GM19463 (cell line): ENCODE measurements around the gene ZFYVE1.
"Not testable (repeated sequence)": the region's sequence is repeated elsewhere in the genome, so short reads cannot be mapped to it uniquely, and the experiment has no call there.

Experiments
- ATAC-seq: cut with Tn5 transposase; IDR thresholded peaks from one replicate; pipeline ENCODE4 v1.9.1; 2021; ENCODE audit warnings: mild to moderate bottlenecking, moderate library complexity; ENCODE audit not compliant: unreplicated experiment

Gene ZFYVE1

GRCh38 chr14:73003681-73004080 lies 23.2 kb downstream of the ZFYVE1 start:
- no peak for ATAC-seq

GRCh38 chr14:73000073-73000472 lies 26.8 kb downstream of the ZFYVE1 start:
- no peak for ATAC-seq

- no peak for ATAC-seq
Observed at GRCh38 chr14:72999316-72999715, 27.6 kb downstream of the ZFYVE1 start.

DNA sequence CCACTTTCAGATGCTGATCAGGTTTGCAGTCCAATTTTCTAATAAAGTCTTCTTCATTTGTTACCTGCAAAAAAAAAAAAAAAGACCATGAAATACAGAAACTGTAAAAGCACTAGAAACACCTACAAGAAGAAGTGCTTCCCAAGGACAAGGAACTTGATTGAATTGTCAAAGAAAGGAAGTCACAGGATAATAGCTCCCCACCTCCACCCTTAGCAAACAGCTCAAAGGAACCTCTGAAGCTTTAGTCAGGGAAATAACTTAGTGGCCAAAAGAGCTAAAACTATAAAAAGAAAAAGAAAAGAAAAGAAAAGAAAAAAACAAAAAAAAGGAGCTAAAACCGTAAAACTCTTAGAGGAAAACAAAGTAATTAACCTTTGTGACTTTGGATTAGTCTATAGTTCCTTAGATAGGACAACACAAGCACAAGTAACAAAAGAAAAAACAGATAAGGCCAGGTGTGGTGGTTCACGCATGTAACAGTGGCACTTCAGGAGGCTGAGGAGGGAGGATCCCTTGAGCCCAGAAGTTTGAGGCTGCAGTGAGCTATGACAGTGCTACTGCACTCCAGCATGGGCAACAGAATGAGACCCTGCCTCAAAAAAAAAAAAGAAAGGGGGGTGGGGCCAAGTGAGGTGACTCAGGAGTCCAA lies 28.5 kb downstream of the ZFYVE1 start:
- no peak for ATAC-seq

- no peak for ATAC-seq
Observed at GRCh38 chr14:72996916-72997315, 30.0 kb downstream of the ZFYVE1 start.

- ATAC-seq: no peak
Observed at GRCh38 chr14:72990171-72990570, 36.7 kb downstream of the ZFYVE1 start.

GRCh38 chr14:72986857-72987256 lies 40.0 kb downstream of the ZFYVE1 start:
- no peak for ATAC-seq

GRCh38 chr14:72986214-72986613 lies 40.7 kb downstream of the ZFYVE1 start:
- no peak for ATAC-seq

DNA sequence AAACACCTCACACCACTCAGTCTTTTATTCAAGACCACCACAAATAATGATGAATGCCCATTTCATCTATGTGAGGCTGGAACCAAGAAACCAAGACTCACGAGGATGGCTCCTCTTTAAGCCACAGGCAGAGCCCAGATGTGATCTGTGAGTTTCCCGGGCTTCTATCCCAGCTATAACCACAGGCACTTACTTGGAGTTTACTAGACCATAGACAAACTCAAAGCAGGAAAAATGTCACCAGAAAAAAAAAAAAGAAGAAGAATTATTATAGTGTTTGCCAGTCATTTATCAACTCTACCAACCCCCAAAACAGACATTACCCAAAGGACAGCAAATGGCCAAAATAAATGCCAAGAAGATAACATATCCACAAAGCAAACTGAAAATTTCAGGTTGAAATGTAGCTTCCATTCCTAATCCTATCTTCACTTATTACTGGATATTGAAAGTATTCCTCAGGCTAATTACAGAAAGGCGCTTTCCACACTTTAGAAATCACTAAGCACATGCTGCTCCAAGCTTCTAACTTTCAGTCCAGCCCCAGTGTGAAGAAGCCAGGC lies 44.7 kb downstream of the ZFYVE1 start:
- ATAC-seq: no peak

- ATAC-seq: no peak
Observed at GRCh38 chr14:72980863-72981262, 46.0 kb downstream of the ZFYVE1 start.

- no peak for ATAC-seq
Observed at GRCh38 chr14:72978856-72979255, 48.0 kb downstream of the ZFYVE1 start.

DNA sequence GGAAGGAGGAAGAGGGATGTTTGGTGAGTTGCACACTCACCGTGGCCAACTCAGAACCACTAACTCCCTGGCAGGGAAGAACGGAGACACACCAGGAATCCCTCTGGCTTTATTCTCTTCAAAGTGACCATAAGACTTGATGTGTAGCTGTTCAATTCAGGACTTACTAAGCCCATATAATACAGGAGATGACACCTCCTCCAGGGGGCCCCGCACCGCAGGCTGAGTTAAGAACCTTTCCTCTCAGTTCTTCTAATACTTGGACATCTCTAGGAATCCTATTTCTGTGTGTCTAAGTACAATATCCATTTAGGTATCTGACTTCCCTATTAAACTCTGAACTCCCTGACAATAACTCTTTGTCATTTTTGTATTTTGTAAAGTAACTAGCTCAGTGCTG lies 51.1 kb downstream of the ZFYVE1 start:
- ATAC-seq: no peak

- no peak for ATAC-seq
Observed at GRCh38 chr14:72974661-72975060, 52.2 kb downstream of the ZFYVE1 start.

- ATAC-seq: no peak
Observed at GRCh38 chr14:72970824-72971434, 56.0 kb downstream of the ZFYVE1 start.

DNA sequence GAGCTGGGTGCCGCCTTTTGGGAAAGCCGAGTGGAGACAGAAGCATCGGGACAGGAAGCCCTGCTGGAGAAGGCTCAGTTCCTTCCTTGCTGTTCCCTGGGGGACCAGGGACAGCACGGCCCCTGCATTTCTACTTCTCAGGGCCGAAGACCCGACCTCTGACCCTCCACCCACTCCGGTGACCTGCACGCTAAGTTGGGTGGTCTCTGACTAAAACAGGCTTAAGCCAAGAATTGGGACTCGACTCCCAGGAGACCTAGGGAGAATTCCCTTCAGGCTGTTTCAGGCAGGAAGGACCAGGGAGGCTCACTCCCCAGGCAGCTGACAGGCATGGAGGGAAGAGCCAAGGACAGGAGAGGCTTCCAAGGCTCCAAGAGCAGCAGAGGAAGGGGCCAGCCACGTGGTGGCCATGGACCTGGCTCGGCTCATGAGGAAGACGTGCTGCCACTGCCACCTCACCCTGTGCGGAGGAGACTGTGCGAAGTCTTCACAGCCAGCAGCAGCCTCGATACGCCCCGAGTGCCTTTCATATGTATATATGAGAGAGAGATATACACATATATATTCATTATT lies 56.8 kb downstream of the ZFYVE1 start:
- no peak for ATAC-seq

DNA sequence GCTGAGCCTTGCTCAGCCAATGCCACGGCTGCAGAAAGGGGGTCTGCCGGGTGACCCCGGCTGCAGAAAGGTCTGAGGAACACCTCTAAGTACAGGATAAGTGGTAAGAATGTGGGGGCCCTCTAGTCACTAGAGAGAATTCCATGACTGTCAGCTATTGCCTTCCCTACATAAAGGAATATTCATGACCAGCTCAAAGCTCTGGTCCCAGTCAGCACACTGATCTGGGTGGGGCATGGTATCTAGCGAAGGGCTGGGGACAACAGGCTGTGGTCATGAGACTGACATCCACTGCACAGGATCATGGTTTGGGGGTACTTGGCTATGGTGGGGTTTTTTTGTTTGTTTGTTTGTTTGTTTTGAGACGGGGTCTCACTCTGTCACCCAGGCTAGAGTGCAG lies 58.6 kb downstream of the ZFYVE1 start:
- ATAC-seq: no peak

GRCh38 chr14:72966038-72966437 lies 60.9 kb downstream of the ZFYVE1 start:
- ATAC-seq: no peak

GRCh38 chr14:72965249-72965648 lies 61.7 kb downstream of the ZFYVE1 start:
- no peak for ATAC-seq

DNA sequence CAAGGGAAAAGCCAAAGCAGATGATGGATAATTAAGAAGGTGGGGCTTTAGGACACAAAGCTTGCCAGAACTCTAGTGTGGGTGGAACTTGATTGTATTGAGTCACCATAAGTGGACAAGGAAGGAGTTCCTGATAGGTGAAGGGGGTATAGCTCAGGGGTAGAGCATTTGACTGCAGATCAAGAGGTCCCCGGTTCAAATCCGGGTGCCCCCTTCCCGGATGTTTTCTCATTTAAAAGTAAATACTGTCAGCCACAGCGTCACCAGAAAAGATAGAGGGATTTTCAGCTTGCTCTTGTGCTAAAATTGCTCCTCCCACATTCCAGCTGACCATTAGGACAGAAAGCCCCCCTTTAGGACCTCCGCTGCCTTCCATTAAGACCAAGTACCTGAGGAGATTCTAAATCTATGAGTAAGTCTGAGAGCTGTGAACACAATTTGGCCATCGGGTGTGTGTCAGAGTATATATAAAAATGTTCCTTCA lies 64.0 kb downstream of the ZFYVE1 start:
- no peak for ATAC-seq

DNA sequence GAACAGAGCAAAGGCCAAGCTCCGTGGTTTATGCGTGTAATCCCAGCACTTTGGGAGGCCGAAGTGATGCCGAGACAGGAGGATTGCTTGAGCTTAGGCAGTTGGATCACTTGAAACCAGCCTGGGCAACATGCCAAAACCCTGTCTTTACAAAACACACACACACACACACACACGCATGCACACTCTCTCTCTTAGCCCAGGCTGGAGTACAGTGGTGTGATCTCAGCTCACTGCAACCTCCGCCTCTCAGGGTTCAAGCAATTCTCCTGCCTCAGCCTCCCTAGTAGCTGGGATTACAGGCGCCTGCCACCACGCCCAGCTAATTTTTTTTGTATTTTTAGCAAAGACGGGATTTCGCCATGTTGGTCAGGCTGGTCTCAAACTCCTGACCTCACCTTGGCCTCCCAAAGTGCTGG lies 64.6 kb downstream of the ZFYVE1 start:
- ATAC-seq: not testable (repeated sequence)

GRCh38 chr14:72961579-72962335 lies 65.1 kb downstream of the ZFYVE1 start:
- ATAC-seq: no peak
